ENCODE data around the gene CPT1C. TPM values are rescaled to one million over a fixed set of nuclear protein-coding genes. Genes with fewer than 3 reads are reported as not detected.

Gene CPT1C
- total RNA-seq, 2 experiments from 2014 or later: 2.1 to 4.1 TPM

- no peaks in the 10 kb centered on the region for H3K9me3 Mint-ChIP-seq
- peak within 1 kb of the TSS; percentile 94 for H3K4me3 Mint-ChIP-seq
- H3K27me3 Mint-ChIP-seq: no peaks in the 10 kb centered on the region
- DNase-seq: peak; percentile 98
- H3K4me1 Mint-ChIP-seq: peaks cover 25% of the 10 kb centered on the region
- H3K27ac Mint-ChIP-seq: peak within 1 kb of the TSS; percentile 93
- H3K36me3 Mint-ChIP-seq: peaks cover 2% of the 10 kb centered on the region
- ATAC-seq (ENCODE audit: low read depth): peak; percentile 84
- POLR2A ChIA-PET: interaction anchor here (0.6 to 3.9 kb wide), 8 partner anchors 9 to 170 kb away, joined by 3 to 46 read pairs (median 4); partner anchors contain the start of genes PRMT1, PRR12, PRRG2 and RCN3
Measured at GRCh38 chr19:49665351-49666119, 25.4 kb upstream of the CPT1C start, which contains the start of the genes BCL2L12 and IRF3. BCL2L12 (plus strand) TSS chr19:49665933; CDS start chr19:49666693, 760 bp downstream. IRF3 (minus strand) TSS chr19:49665857; CDS start chr19:49664838, 1,019 bp downstream.

GRCh38 chr19:49666120-49666444 is 24.8 kb upstream of the CPT1C start:
- POLR2A ChIA-PET: interaction anchor here (1.0 to 3.9 kb wide), 7 partner anchors 10 to 170 kb away, joined by 3 to 46 read pairs (median 4); partner anchors contain the start of genes PRMT1, PRR12, RRAS and SCAF1
- Mint-ChIP-seq H3K4me1 (peaks cover 25% of the 10 kb centered on the region), H3K4me3 (peak overlapping the region; percentile 94), H3K27ac (peak overlapping the region; percentile 93), H3K9me3 (no peaks in the 10 kb centered on the region), H3K36me3 (peaks cover 2% of the 10 kb centered on the region), H3K27me3 (no peaks in the 10 kb centered on the region)
- DNase-seq: no peak
- no peak for ATAC-seq (ENCODE audit: low read depth)

DNA sequence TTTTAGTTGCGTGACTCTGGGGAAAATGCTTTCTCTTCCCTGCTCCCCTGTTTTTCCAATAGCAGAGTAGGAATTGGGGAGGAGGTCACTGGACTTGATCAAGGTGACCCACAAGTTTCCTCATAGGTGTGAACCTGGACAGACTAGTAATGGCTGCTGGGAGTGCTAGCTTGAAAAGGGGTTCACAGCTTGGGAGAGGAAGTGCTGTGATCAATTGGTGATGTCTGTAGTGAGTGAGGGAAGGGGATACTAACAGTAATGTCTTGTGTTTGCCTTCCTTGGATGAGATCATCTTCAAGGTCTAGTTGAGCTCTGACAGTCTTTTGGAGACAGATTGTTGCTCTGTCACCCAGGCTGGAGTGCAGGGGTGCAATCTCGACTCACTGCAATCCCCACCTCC is 23.4 kb upstream of the CPT1C start:
- POLR2A ChIA-PET: interaction anchor here (1.2 to 3.5 kb wide), 2 partner anchors 9 to 168 kb away, joined by 4 to 18 read pairs; partner anchors contain the start of gene PRMT1
- ATAC-seq (ENCODE audit: low read depth): no peak
- H3K9me3 Mint-ChIP-seq: no peaks in the 10 kb centered on the region
- H3K4me1 Mint-ChIP-seq: peaks cover 32% of the 10 kb centered on the region
- H3K27ac Mint-ChIP-seq: peak overlapping the region; percentile 93
- peaks cover 9% of the 10 kb centered on the region for H3K36me3 Mint-ChIP-seq
- DNase-seq: no peak
- H3K27me3 Mint-ChIP-seq: no peaks in the 10 kb centered on the region
- H3K4me3 Mint-ChIP-seq: peak overlapping the region; percentile 94

DNA sequence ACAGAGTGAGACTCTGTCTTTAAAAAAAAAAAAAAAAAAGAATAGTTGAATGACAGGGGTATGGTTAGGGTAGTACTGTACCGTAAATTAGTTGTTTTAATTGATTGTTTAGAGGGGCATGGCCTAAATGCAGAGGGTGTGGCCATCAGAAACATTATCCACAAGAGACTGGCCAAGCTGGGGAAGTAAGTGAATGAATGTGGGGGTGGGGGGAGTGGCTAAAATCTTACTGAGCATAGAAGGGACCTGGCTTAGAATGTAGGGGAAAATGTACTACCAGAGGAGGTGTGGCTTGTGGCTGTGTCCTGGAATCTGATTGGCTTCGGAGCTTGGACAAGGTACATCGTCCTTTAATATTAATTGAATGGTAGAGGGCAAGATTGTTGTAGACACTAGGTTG is 21.4 kb upstream of the CPT1C start:
- Mint-ChIP-seq H3K27ac (no peak overlapping the region), H3K27me3 (no peaks in the 10 kb centered on the region), H3K4me3 (no peak overlapping the region), H3K4me1 (peaks cover 24% of the 10 kb centered on the region), H3K36me3 (peaks cover 10% of the 10 kb centered on the region), H3K9me3 (no peaks in the 10 kb centered on the region)
- ATAC-seq (ENCODE audit: low read depth) (no peak), DNase-seq (no peak)
- POLR2A ChIA-PET: interaction anchor here (3.5 kb wide), 1 partner anchor 7 kb away, joined by 18 read pairs; the partner anchor contains the start of gene PRMT1

- H3K4me3 Mint-ChIP-seq: no peak overlapping the region
- DNase-seq (peak; percentile 83), ATAC-seq (ENCODE audit: low read depth) (no peak)
- POLR2A ChIA-PET: interaction anchor here (0.5 to 1.4 kb wide), 3 partner anchors 82 to 1248 kb away, joined by 3 to 4 read pairs (median 3); partner anchors contain the start of gene PRR12
- no peaks in the 10 kb centered on the region for H3K9me3 Mint-ChIP-seq
- peaks cover 19% of the 10 kb centered on the region for H3K4me1 Mint-ChIP-seq
- H3K27me3 Mint-ChIP-seq: no peaks in the 10 kb centered on the region
- peak overlapping the region; percentile 65 for H3K27ac Mint-ChIP-seq
- peaks cover 11% of the 10 kb centered on the region for H3K36me3 Mint-ChIP-seq
Measured at GRCh38 chr19:49672131-49672919, 18.6 kb upstream of the CPT1C start.

DNA sequence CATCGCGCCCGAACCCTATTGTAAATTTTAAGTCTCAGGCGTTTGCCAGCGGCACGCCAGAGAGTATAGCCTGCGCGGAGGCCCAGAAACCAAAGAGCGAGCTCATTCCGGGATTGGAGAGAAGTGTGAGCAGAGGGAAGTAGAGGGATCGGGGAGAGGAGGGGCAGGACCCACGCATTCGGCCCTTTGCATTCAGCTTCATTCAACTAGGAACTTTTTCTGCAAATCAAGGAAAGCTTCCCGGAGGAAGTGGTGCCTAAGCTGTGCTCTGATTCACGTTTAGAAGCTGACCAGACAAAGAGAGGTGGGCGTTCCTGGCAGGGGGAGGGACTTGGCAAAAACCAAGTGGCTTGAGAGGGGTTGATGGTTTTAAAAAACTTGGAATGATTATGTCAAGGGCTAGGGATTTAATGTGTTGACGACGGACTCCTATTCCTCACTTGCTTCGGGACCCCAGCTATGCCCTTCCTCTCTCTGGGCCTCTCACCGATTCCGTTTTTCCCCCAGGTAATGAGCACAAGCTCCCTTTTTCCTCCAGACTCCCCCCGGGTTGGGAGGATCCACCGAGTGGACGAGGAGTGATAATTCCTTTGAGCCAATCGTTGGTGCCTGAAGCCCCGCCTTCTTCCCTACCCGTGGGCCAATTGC is 14.7 kb upstream of the CPT1C start:
- H3K27ac Mint-ChIP-seq: peak overlapping the region; percentile 97
- POLR2A ChIA-PET: interaction anchor here (0.6 to 3.3 kb wide), 23 partner anchors 8 to 341 kb away, joined by 3 to 23 read pairs (median 4); partner anchors contain the start of genes ALDH16A1, BCL2L12, CD37 and IRF3
- H3K4me1 Mint-ChIP-seq: peaks cover 25% of the 10 kb centered on the region

GRCh38 chr19:49676784-49677230 is 14.1 kb upstream of the CPT1C start:
- peaks cover 25% of the 10 kb centered on the region for H3K4me1 Mint-ChIP-seq
- DNase-seq (peak; percentile 94), ATAC-seq (ENCODE audit: low read depth) (peak; percentile 77)
- H3K27ac Mint-ChIP-seq: peak overlapping the region; percentile 97
- peak overlapping the region; percentile 99 for H3K4me3 Mint-ChIP-seq
- peaks cover 9% of the 10 kb centered on the region for H3K36me3 Mint-ChIP-seq
- H3K27me3 Mint-ChIP-seq: no peaks in the 10 kb centered on the region
- H3K9me3 Mint-ChIP-seq: no peaks in the 10 kb centered on the region
- POLR2A ChIA-PET: interaction anchor here (0.6 to 3.3 kb wide), 22 partner anchors 8 to 224 kb away, joined by 3 to 23 read pairs (median 4); partner anchors contain the start of genes ALDH16A1, BCL2L12, IRF3 and NOSIP

More for the DNA sequence above, 14.7 kb upstream of the CPT1C start:
- no peaks in the 10 kb centered on the region for H3K27me3 Mint-ChIP-seq
- no peak for ATAC-seq (ENCODE audit: low read depth)
- H3K9me3 Mint-ChIP-seq: no peaks in the 10 kb centered on the region
- peak overlapping the region; percentile 99 for H3K4me3 Mint-ChIP-seq
- peaks cover 11% of the 10 kb centered on the region for H3K36me3 Mint-ChIP-seq
- DNase-seq: no peak

- no peaks in the 10 kb centered on the region for H3K27me3 Mint-ChIP-seq
- H3K27ac Mint-ChIP-seq: peak within 1 kb of the TSS; percentile 97
- H3K4me1 Mint-ChIP-seq: peaks cover 19% of the 10 kb centered on the region
- DNase-seq (peak; percentile 71), ATAC-seq (ENCODE audit: low read depth) (no peak)
- peaks cover 6% of the 10 kb centered on the region for H3K36me3 Mint-ChIP-seq
- POLR2A ChIA-PET: interaction anchor here (0.6 to 3.3 kb wide), 12 partner anchors 10 to 224 kb away, joined by 3 to 23 read pairs (median 5); partner anchors contain the start of genes ALDH16A1, BCL2L12, IRF3 and NOSIP
- H3K4me3 Mint-ChIP-seq: peak within 1 kb of the TSS; percentile 99
- H3K9me3 Mint-ChIP-seq: no peaks in the 10 kb centered on the region
Measured at GRCh38 chr19:49677231-49677900, 13.6 kb upstream of the CPT1C start, which contains the start of gene PRMT1. PRMT1 (plus strand) TSS chr19:49677271; CDS start chr19:49677281, 10 bp downstream.

DNA sequence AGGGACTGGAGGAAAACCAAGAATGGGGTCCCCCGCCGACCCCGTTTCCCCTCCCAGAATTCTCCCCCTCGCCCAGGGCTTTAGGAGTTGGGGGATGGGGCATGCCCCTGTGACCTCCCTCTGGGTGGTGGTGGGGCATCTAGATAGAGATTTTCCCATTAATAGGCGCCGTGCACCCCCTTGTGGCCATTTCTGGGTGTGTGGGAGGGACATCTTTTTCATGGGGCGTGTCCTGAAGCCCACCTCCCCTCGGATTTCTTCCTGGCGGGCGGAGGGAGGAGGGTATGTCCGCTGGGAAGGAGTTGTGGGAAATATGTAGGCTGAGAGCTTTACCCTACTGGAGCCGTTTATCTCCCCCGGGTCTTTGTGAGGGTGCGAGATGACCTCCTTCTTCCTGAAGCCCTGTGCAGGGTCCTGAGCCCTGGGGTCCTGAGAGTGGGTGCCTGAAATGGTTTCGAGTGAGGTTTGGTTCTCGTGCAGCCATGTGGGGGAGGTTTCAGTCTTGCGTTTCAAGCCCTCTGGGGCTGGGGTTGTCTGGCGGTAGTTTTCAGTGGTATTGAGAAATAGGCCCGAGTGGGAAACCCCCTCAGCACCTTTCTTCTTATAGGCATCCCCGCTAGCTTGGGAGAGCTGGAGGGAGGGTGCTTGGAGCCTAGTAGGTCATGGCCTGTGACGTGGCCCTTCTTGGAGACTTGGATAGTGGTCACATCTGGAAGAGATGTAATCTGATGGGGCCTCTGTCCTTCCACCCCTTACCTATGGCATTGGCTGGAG is 12.8 kb upstream of the CPT1C start:
- Mint-ChIP-seq H3K27me3 (no peaks in the 10 kb centered on the region), H3K27ac (peak overlapping the region; percentile 92), H3K4me3 (peak overlapping the region; percentile 92), H3K9me3 (no peaks in the 10 kb centered on the region), H3K4me1 (peaks cover 17% of the 10 kb centered on the region), H3K36me3 (peaks cover 7% of the 10 kb centered on the region)
- DNase-seq (peak; percentile 85), ATAC-seq (ENCODE audit: low read depth) (no peak)
- POLR2A ChIA-PET: interaction anchor here (1.5 to 3.3 kb wide), 7 partner anchors 10 to 107 kb away, joined by 3 to 23 read pairs (median 8); partner anchors contain the start of genes BCL2L12, IRF3, PRR12 and RRAS

DNA sequence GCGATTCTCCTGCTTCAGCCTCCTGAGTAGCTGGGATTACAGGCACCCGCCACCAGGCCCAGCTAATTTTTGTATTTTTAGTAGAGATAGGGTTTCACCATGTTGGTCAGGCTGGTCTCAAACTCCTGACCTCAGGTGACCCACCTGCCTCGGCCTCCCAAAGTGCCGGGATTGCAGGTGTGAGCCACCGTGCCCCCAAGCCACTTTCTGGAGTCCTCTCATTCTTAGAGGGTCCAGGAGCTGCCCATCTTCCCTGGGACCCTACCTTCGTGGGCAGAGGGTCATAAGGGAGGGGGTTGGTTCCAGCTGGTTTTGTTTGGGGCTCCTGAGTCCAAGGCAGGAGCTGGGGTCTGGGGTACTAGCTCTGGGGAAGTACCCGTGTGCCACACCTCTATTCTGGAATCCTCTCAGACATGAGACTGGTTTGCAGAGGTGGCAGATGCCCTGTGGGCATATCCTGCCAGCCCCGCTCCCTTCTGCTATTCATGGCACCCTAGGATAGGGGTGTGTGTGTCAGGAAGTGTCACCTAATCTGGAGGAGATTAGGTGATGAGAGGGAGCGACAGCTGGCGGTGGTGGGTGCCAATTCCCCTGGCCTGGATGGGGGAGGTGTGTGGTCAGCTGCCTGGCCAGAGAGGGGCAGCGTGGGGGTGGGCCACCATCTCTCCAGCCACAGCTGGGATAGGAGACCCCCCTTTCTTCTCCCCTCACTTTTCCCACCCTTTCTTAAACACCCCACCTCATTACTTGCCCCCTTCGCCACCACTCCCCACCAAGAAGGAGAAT is 11.7 kb upstream of the CPT1C start:
- peaks cover 7% of the 10 kb centered on the region for H3K36me3 Mint-ChIP-seq
- no peak overlapping the region for H3K27ac Mint-ChIP-seq
- H3K4me1 Mint-ChIP-seq: peaks cover 15% of the 10 kb centered on the region
- H3K4me3 Mint-ChIP-seq: peak overlapping the region; percentile 22
- no peaks in the 10 kb centered on the region for H3K27me3 Mint-ChIP-seq
- DNase-seq (no peak), ATAC-seq (ENCODE audit: low read depth) (no peak)
- POLR2A ChIA-PET: interaction anchor here (0.5 to 3.3 kb wide), 5 partner anchors 14 to 113 kb away, joined by 3 to 23 read pairs (median 3); partner anchors contain the start of genes BCL2L12, IRF3, RRAS and SCAF1
- no peaks in the 10 kb centered on the region for H3K9me3 Mint-ChIP-seq

Measured in activated naive CD8-positive, alpha-beta T cell treated with anti-CD3 and anti-CD28 coated beads, Interleukin-2, amount 10 ng/mL, durations not matched to agents 7 days and 5 days (primary cell).